GM12892 (cell line): Measurements from ENCODE around the gene MYRFL.

ENCODE experiments used
- POLR2A ChIP-seq: IDR thresholded peaks from 2 replicates; pipeline ENCODE4 v1.6.1; 2011; ENCODE audit warnings: low read depth, low read length, control low read depth
- POLR2AphosphoS5 ChIP-seq: IDR thresholded peaks from 2 replicates; pipeline ENCODE4 v1.6.1; 2011; ENCODE audit warnings: low read depth, low read length, control low read depth
- TAF1 ChIP-seq: IDR thresholded peaks from 2 replicates; pipeline ENCODE4 v1.6.1; 2011; ENCODE audit warnings: low read depth, mild to moderate bottlenecking, control low read depth, low read length, borderline replicate concordance

DNA sequence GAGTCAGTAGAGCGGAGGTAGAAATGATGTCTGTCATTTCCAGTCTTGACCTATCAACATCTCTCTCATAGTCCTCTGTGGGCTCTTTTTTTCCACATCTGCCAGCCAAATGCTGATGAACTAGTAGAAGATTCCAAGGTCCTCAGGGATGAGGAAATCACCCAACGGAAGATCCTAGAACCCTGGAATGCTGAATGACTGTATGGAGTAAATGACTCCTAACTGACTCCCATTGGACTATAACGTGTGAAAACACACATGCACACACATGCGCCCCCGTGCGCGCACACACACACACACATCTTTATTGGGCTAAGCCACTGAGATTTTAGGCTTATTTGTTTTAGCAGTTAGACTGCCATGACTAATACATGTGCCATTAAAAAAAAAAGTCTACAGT lies 159.2 kb downstream of the MYRFL start:
- TF ChIP-seq POLR2A (no peak), POLR2AphosphoS5 (no peak), TAF1 (no peak)
